MM.1S (cell line): ENCODE measurements around the gene ERF.
A peak's percentile ranks its signal among the peaks of the same experiment; 100 is the strongest.

Experiments
- DNase-seq: peaks from one replicate; pipeline ENCODE4 v3.0.0-alpha.2; 2015
- H2AFZ ChIP-seq: fragments of 300-600 bp; sonication (generic); 2 replicates; pipeline ENCODE4 v1.6.0; 2016; ENCODE audit warnings: antibody characterized with exemption, low read length
- H3F3A ChIP-seq: fragments of 300-600 bp; sonication (generic); 2 replicates; pipeline ENCODE4 v1.6.1; 2016; ENCODE audit warnings: mild to moderate bottlenecking, antibody characterized with exemption, low read length, moderate library complexity, mixed read lengths; ENCODE audit not compliant: insufficient read depth
- H3K27ac ChIP-seq: fragments of 300-600 bp; sonication (generic); 2 replicates; pipeline ENCODE4 v1.5.1; 2016; ENCODE audit warnings: mild to moderate bottlenecking, low read length
- H3K27me3 ChIP-seq: fragments of 300-600 bp; sonication (generic); replicated peaks from 2 replicates; pipeline ENCODE4 v1.6.0; 2016; ENCODE audit warnings: low read length; ENCODE audit not compliant: insufficient read depth
- H3K36me3 ChIP-seq: fragments of 300-600 bp; sonication (generic); replicated peaks from 2 replicates; pipeline ENCODE4 v1.6.1; 2016; ENCODE audit warnings: mild to moderate bottlenecking, low read length, mixed read lengths; ENCODE audit not compliant: insufficient read depth
- H3K4me1 ChIP-seq: fragments of 300-600 bp; sonication (generic); 2 replicates; pipeline ENCODE4 v1.6.1; 2016; ENCODE audit warnings: low read length, mixed read lengths
- H3K4me2 ChIP-seq: fragments of 300-600 bp; sonication (generic); 2 replicates; pipeline ENCODE4 v1.6.0; 2016; ENCODE audit warnings: low read depth, low read length
- H3K4me3 ChIP-seq: fragments of 300-600 bp; sonication (generic); 2 replicates; pipeline ENCODE4 v1.5.1; 2016; ENCODE audit warnings: low read length, mixed read lengths
- H3K79me2 ChIP-seq: fragments of 300-600 bp; sonication (generic); 2 replicates; pipeline ENCODE4 v1.6.1; 2016; ENCODE audit warnings: mixed run types, low read length, mixed read lengths
- H3K9ac ChIP-seq: fragments of 300-600 bp; sonication (generic); 2 replicates; pipeline ENCODE4 v1.6.1; 2016; ENCODE audit warnings: low read length, mixed read lengths
- H3K9me2 ChIP-seq: fragments of 300-600 bp; sonication (generic); replicated peaks from 2 replicates; pipeline ENCODE4 v1.6.1; 2016; ENCODE audit warnings: mild to moderate bottlenecking, low read length, mixed read lengths; ENCODE audit not compliant: insufficient read depth
- H3K9me3 ChIP-seq: fragments of 300-600 bp; sonication (generic); replicated peaks from 2 replicates; pipeline ENCODE4 v1.6.1; 2016; ENCODE audit warnings: mild to moderate bottlenecking, low read length, mixed read lengths; ENCODE audit not compliant: insufficient read depth
- H4K20me1 ChIP-seq: fragments of 300-600 bp; sonication (generic); 2 replicates; pipeline ENCODE4 v1.6.1; 2016; ENCODE audit warnings: mild to moderate bottlenecking, low read length, moderate library complexity, mixed read lengths; ENCODE audit not compliant: insufficient read depth
- EZH2 ChIP-seq: fragments of 300-600 bp; sonication (generic); optimal IDR thresholded peaks from 2 replicates; pipeline ENCODE3; 2017; ENCODE audit warnings: low read depth, mild to moderate bottlenecking, antibody characterized with exemption, low read length, mixed read lengths
- EZH2phosphoT487 ChIP-seq: fragments of 300-600 bp; sonication (generic); IDR thresholded peaks from 2 replicates; pipeline ENCODE4 v1.6.1; 2018; ENCODE audit warnings: antibody characterized with exemption, low read length
- TF ChIP-seq, protein P1 (sequence below): fragments of 300-600 bp; sonication (generic); IDR thresholded peaks from 2 replicates; pipeline ENCODE4 v1.5.1; 2016; ENCODE audit warnings: antibody characterized with exemption, low read length, mixed read lengths

Gene ERF

GRCh38 chr19:42254089-42254849, 659 bp downstream of the ERF start:
- Histone ChIP-seq H3K4me3 (peak overlapping the region; percentile 98), H3K9me3 (no peaks in the 10 kb centered on the region), H3K9ac (peak overlapping the region; percentile 96), H3K27me3 (peaks cover 13% of the 10 kb centered on the region), H3K4me1 (0 out of 2 replicates have a peak, but pooled peaks cover 8% of the 10 kb centered on the region), H3F3A (no peaks in the 10 kb centered on the region; the same call in 1 of the 2 replicates), H3K9me2 (no peaks in the 10 kb centered on the region), H3K79me2 (peaks cover 29% of the 10 kb centered on the region), H2AFZ (peak overlapping the region; percentile 92), H3K27ac (peak overlapping the region; percentile 80), H3K4me2 (peak overlapping the region; percentile 92), H4K20me1 (no peaks in the 10 kb centered on the region), H3K36me3 (no peaks in the 10 kb centered on the region)
- no peak for TF ChIP-seq EZH2phosphoT487
- TF ChIP-seq, protein P1, sequence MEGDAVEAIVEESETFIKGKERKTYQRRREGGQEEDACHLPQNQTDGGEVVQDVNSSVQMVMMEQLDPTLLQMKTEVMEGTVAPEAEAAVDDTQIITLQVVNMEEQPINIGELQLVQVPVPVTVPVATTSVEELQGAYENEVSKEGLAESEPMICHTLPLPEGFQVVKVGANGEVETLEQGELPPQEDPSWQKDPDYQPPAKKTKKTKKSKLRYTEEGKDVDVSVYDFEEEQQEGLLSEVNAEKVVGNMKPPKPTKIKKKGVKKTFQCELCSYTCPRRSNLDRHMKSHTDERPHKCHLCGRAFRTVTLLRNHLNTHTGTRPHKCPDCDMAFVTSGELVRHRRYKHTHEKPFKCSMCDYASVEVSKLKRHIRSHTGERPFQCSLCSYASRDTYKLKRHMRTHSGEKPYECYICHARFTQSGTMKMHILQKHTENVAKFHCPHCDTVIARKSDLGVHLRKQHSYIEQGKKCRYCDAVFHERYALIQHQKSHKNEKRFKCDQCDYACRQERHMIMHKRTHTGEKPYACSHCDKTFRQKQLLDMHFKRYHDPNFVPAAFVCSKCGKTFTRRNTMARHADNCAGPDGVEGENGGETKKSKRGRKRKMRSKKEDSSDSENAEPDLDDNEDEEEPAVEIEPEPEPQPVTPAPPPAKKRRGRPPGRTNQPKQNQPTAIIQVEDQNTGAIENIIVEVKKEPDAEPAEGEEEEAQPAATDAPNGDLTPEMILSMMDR = no peak
- TF ChIP-seq EZH2 = no peak
- peak; percentile 81 for DNase-seq

DNA sequence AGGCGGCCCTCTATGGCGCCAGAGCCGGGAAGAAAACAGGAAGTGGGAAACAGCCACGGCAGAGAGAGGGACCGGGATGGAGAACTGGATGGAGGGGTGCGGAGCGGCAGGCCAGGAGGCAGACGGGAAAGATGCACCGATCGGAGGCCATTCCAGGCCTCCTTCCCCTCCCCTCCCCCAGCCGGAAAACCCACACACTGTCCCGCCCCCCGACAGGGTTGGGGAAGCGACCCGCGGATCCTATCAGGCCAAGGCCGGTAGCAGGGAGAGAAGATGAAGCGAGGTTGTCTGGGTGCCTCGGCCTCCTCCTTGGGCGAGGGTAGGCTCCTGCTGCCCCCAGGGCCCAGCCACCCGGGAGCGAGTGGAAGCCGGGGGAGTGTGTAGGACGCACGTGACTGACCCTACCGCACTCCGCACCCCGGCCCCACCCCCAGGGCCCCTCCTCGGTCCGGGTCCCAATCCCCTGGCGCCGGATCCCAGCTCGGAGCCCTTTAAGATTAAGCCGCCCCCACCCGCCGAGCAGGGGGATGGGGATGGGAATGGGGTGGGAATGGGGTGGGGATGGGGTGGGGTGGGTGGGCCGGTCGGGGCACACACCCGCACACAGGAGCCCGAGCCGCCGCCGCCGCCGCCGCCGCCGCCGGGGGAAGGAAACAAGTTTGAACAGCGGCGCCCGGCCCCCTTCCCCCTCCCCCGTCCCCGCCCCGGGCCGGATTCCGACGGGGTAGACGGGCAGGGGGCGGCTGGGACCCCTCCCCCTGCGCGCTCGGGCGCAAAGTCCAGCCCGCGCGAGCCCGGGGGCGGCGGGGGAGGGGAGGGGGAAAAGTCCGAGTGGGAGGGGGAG, 1.5 kb downstream of the ERF start:
- no peaks in the 10 kb centered on the region for H3K36me3 ChIP-seq
- TF ChIP-seq, protein P1 = no peak
- TF ChIP-seq EZH2phosphoT487 (no peak), EZH2 (no peak)
- no peaks in the 10 kb centered on the region for H3K9me2 ChIP-seq
- no peaks in the 10 kb centered on the region for H3K9me3 ChIP-seq
- peak overlapping the region; percentile 98 for H3K4me3 ChIP-seq
- H3K79me2 ChIP-seq = peaks cover 29% of the 10 kb centered on the region
- H4K20me1 ChIP-seq = no peaks in the 10 kb centered on the region
- 0 out of 2 replicates have a peak, but pooled peaks cover 8% of the 10 kb centered on the region for H3K4me1 ChIP-seq
- peak overlapping the region; percentile 80; the same call in 1 of the 2 replicates for H3K27ac ChIP-seq
- H2AFZ ChIP-seq = peak overlapping the region; percentile 92; the same call in 1 of the 2 replicates
- peak; percentile 48 for DNase-seq
- H3K4me2 ChIP-seq = peak overlapping the region; percentile 95
- no peaks in the 10 kb centered on the region; the same call in 1 of the 2 replicates for H3F3A ChIP-seq
- peak overlapping the region; percentile 96 for H3K9ac ChIP-seq
- peaks cover 13% of the 10 kb centered on the region for H3K27me3 ChIP-seq

GRCh38 chr19:42252365-42253244, 2.3 kb downstream of the ERF start:
- Histone ChIP-seq H3K4me2 (peak overlapping the region; percentile 95), H4K20me1 (no peaks in the 10 kb centered on the region), H3K27me3 (peaks cover 13% of the 10 kb centered on the region), H3F3A (no peaks in the 10 kb centered on the region; the same call in 1 of the 2 replicates), H3K36me3 (no peaks in the 10 kb centered on the region), H3K4me3 (peak overlapping the region; percentile 72), H3K9me3 (no peaks in the 10 kb centered on the region), H3K9ac (peak overlapping the region; percentile 64; the same call in 1 of the 2 replicates), H3K4me1 (0 out of 2 replicates have a peak, but pooled peaks cover 8% of the 10 kb centered on the region), H2AFZ (no peak overlapping the region), H3K9me2 (no peaks in the 10 kb centered on the region), H3K27ac (no peak overlapping the region), H3K79me2 (peaks cover 29% of the 10 kb centered on the region)
- peak; percentile 4 for DNase-seq
- TF ChIP-seq EZH2phosphoT487 = no peak
- no peak for TF ChIP-seq EZH2
- TF ChIP-seq, protein P1 = no peak
